NCI-H1694 (cell line): ENCODE data around the gene SCML1.
A peak's percentile ranks its signal among the peaks of the same experiment; 100 is the strongest.

Experiments used
- DNase-seq: peaks from one replicate; lab custom pipeline; 2025; lab: John Stamatoyannopoulos, UW

SCML1 gene, protein sequence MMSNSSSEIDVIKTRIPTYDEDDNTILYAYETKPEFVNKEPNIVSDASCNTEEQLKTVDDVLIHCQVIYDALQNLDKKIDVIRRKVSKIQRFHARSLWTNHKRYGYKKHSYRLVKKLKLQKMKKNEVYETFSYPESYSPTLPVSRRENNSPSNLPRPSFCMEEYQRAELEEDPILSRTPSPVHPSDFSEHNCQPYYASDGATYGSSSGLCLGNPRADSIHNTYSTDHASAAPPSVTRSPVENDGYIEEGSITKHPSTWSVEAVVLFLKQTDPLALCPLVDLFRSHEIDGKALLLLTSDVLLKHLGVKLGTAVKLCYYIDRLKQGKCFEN

DNA sequence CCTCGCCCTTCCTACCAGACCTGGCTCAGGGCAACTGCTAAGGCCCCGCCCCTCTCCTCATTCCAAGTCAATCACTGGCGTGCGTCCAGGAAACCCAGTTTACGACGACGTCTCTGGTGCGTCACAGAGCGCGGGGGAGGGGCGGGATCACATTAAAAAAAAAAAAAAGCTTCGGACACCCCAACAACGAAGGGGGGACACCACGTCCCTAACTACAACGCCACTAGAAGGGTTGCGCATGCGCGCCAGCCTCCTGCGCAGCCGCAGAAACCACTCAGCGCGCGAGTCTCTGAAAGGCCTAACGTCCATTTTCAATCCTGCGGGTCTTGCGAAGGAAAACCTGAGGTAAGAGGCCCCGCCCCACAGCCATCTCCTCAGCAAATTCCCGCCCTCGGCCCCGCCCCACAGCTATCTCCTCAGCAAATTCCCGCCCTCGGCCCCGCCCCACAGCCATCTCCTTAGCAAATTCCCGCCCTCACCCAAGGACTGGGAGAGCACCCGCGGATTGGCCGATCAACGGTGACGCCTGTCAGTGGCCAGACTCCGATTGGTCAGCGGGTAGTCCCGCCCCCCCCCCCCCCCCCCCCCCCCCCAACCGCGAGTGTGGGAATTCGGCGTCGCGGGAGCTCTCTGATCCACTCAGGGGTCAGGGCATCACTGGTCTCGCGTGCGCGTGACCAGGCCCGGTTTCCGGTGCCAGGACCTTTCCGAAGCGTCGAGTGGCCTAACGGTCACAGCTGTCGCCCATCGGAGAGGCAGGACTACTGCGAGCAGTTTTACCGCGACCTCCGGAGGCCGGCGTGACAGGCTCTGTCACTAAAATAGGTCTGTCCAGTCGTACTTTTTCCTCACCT lies at the start of gene SCML1:
Gene SCML1, plus strand, starts transcription at position 638 of the 854 bp plus-strand sequence. CDS start 6,694 bp downstream, outside the sequence.
- peak; percentile 81 for DNase-seq

DNA sequence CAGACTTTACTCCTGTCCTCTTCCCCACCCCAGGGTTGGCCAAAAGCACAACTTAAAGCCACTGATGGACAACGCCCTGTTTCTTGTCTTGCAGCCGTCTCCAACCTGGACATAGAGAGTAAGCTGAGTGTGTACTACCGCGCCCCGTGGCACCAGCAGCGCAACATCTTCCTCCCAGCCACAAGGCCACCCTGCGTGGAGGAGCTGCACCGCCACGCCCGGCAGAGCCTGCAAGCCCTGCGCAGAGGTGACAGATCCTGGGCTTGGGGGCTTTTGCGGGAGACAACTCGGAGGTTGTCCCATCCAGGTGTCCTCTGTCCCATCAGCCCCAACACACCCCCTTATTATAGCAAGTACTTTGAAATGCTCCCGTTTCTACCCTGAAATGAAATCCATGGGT lies 49.6 kb upstream of the SCML1 start:
- DNase-seq, result no peak

DNA sequence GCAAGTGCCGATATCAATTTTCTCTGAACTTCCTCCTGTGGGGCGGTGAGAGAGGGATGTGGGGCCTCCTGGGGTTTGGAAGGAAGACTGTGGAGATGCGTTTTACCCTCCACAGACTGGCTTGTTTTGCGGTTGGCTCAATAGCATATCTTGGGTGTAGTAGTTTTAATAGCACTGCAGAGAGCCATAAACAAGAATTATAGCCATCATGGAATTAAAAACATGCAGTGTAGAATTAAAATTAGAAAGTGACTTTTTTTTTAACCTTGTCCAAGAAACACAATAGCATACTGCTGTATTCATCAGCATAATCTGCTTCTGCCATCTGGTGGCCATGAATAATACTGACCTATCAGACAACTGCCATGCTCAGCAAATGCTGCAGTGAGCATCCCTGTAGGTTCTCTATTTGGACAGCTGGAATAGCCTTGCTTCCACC lies 47.3 kb upstream of the SCML1 start:
- DNase-seq, result peak; percentile 77

DNA sequence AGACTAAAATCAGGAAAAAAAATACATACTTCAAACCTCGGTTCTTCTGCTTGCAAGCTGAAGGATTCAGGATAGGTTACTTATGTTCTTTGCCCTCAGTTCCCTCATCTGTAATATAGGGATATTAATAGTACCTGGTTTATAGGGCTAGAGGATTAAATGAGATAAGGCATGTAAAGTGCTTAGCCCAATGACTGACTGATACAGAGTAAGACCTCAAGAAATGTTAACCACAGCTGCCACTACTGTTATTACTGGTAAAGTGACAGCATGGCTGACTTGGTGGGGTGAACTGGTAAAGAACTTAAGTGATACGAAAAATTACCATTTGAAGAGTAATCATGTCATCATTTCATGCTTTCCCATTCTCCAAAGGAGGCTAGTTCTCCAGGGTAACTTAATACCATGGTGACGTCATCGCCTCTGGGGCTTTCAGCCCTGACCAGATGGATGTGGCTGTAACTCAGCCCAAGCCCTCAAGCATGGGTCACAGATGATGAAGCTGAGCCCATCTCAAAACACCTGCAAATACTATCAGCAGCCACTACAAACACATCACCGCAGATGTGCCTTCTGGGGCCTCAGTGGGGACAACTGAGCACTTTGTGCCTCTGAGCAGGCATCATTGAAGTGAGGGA lies 44.5 kb upstream of the SCML1 start:
- no peak for DNase-seq

DNA sequence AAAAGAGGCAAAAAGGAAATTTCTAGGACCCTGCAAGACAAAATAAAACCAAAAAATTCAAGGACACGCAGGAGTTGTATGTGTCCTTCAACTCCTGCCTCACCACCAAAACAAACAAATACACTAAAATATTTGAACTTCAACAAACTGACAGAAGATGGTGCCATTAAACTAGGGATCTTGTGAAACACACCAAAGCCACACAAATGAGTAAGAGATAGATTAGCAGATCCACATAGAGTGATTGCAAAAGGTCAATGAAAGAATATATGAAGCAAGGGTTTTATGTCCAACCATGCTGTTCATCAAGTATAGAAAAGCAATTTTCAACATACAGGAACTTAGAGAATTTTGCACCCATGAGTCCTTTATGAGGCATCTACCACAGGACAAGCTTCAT lies 40.1 kb upstream of the SCML1 start:
- no peak for DNase-seq

DNA sequence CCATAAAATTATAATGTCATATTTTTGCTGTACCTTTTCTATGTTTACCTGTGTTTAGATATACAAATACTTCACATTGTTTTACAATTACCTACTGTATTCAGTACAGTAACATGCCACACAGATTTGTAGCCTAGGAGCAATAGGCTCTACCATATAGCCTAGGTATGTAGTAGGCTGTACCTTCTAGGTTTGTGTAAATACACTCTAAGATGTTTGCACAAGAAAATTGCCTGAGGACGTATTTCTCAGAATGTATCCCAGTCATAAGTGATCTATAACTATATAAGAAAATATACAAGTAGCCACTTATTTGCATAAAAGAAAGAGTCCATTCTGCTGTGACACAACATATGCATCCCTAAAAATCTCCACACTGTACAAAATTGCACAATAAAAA lies 36.3 kb upstream of the SCML1 start:
- DNase-seq, result no peak

DNA sequence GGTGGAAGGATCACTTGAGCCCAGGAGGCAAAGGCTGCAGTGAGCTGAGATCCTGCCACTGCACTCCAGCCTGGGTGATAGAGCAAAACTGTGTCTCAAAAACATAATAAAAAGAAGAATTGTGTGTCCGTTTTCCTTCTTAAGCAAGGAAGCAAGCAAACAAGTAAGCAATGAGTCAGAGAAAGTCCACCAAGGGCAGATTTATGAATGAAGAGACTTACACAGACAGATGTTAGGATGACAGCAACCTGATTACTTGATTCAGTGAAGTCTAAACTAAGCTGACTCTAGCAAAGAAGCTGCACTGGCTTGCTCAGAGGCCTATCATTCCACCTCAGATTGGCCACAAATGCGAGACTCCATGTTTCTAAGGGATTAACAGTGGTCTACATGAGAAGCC lies 34.1 kb upstream of the SCML1 start:
- no peak for DNase-seq

DNA sequence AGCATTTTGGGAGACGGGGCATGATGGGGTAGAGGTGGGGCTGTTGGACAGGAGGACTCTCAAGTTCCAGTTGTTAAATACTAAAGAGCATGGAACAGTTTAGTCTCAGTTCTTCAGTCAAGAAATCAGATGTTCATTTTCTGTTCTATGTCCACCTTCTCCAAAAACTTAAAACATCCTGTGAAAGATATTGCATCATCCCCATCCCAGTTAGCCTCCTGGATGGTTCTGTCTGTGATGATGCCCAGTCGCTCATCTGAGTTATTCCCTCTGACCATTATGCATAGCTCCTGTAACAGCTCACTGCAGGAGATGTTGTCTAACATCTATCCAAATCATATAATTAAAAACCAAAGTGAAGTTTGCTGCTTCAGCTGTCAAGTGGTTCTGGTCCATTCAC lies 32.1 kb upstream of the SCML1 start:
- DNase-seq, result no peak

DNA sequence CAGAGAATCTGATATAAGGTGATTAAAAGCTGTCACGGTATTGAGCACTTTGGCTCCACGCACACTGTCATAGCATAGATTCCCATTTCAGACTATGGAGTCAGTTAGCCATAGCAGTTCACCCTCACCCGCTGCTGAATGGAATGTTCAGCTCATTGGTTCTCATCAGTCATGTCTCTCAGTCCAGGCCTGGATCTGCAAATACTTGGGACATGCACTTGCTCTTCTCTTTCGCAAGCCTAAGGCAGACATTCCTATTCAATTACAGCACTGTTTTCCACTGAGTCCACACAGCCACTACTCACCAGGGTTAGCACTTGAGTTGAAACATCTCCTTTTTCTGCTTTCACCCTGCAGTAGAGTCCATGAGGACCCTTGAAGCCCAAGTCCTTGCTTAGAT lies 30.6 kb upstream of the SCML1 start:
- no peak for DNase-seq

DNA sequence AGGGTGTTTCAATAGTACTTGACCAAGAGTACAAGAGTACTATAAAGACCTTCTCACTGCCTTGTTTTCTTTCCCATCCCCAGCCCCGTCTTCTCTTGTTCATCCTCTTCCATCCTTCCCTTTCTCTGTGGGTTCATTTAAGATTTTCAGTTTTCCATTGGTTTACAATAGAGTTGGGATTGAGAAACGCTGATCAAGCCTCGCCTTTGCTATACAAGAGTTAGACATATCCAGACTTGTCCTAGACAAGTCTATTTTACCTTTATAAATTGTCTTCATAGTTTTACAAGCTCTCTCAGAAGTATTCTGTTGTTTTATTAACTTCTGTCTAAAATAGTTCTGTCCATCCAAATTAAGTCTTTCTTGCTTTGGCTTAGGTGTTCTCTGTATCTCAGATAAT lies 29.6 kb upstream of the SCML1 start:
- no peak for DNase-seq

DNA sequence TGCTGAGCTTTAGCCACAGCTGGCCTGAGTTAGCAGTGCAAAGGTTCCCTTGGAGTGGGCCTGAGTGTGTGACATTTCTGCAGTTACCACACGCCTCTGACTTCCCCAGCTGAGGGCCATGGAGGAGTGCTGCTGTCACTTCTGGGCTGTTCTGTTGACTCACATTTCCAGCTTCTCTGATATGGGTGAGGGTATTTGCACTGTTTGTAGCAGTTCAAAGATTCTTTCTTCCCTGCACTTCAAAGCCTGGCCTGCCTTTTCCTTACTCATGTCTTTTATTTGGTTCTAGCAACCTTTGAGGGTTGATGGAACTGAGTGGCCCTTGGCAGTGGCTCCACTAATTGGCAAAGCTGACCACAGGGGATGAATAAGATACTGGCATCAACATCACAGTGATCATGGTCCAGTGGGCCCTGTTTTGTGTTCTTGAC lies 26.4 kb upstream of the SCML1 start:
- no peak for DNase-seq

DNA sequence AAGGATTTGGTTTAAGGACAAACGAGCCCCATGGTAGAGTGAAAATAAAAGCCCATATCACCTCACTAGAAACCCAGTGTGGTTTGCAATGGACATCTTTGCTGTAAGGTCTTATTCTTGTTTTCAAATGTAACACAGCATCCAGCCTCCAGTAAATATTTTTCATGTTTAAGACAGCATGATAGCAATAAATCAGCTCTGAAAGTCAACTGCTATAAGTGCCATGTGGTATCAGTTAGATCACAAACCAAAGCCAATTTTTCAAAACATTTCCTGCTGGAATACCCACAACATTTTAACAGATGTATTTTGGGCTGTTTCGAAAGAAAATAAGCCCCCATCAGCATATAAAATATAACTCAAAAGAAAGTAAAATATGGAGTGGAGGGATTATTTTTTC lies 24.0 kb upstream of the SCML1 start:
- DNase-seq, result no peak

DNA sequence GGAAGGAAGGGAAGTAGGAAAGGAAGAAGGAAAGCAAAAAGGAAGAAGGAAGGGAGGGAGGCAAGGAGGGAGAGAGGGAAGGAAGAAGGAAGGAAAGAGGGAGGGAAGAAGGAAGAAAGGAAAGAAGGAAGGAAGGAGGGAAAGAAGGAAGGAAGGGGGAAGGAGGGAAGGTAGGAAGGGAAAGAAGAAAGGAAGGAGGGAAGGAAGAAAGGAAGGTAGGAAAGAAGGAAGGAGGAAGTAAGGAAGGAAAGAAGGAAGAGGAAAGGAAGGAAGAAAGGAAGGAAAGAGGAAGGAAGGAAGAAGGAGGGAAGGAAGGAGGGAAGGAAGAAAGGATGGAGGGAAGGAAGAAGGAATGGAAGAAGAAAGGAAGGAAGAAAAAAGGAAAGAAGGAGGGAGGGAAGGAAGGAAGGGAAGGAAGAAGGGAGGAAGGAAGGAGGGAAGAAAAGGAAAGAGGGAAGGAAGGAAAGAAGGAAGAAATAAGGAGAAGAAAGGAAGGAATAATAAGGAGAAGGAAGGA lies 18.6 kb upstream of the SCML1 start:
- no peak for DNase-seq

DNA sequence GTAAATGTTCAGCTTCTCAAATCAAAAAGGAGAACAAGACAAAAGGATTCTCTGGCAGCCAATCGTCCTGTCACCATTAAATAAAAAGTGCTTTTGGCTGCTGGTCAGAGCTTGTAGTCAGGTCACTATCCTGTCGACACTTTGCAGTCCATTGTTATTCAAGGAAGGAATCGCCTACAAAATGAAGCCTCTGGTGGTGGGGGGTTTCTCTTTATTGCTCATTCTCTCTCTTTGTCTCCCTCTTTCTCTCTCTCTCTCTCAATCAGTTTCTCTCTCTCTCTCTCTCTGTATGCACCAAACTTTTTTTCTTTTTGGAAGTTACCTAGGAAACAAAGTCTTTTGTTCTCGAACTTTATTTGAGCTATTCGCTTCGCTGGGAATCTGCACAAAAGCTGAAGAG lies 17.6 kb upstream of the SCML1 start:
- DNase-seq, result no peak

DNA sequence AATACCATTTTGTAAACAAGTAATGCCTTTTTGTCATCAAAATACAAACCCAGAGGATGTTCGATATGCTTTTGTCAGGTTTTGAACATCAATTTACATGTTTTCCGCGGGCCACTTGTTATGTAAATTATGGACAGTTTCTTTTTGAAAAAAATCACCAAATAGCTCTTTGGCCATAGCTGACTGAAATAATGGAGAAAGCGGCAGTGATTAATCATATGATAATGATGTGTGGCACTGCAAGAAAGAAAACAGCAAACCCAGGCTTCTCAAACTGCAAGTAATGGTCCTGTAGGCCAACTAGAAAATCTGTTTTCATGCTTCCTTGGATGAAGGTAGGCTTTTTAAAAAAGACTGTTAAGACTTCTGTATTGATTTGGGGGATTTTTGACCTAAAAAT lies 15.6 kb upstream of the SCML1 start:
- no peak for DNase-seq

DNA sequence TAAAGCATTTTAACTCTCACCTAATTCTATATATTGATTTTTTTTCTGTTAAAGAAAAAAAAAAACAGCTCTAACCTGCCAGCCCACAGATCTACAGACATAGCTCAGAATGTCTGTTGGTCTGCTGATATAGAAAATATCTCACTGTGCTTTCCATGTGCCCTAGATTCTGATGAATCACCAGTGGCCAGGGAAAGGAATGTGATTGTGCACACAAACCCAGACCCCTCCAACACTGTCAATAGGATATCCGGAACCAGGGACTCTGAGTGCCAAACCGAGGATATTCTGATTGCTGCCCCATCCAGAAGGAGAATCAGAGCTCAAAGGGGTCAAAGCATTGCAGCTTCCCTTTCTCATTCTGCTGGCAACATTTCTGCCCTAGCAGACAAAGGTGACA lies 12.1 kb upstream of the SCML1 start:
- DNase-seq, result no peak

DNA sequence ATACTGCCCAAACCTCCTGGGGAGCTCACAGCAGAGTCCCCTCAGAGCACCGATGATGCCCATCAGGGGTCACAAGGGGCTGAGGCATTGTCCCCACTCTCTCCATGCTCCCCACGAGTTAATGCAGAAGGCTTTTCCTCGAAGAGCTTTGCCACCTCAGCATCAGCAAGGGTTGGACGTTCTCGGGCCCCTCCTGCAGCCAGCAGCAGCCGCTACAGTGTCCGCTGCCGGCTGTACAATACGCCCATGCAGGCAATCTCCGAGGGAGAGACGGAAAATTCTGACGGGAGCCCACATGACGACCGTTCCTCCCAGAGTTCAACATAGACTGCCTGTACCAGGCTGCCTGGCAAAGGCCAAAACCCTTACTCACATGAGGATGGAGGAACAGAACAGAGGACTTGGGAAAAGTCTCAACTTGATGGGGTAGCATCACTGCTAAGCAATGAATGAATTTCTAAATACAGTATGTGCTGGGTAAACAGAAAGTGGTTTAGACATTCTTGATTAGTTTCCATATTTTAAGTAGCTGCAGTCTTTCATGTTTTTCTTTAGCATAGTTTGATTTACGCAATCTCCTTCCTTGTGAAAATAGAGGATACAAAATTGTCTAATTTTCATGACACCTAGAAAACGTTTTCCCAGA lies 5.0 kb upstream of the SCML1 start:
- DNase-seq, result no peak

DNA sequence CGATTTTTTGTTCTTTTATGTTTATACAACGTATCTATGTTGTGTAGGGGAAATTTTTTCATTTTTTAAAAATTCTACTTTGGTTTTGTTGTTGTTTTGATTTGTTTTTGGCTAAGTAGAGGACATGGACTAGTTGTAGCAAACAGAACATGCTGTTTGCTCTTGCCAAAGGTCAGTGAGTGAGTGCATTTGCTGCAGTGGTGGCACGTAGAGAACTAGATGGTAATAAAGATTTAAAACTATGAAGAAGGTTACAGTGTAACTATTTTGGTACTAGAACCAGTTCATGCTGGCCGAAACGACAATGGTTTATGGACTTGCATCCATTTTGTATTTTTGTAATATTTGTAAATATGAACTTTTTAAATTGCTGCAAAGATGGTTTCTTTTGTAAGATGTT lies 1.9 kb upstream of the SCML1 start:
- DNase-seq, result no peak

DNA sequence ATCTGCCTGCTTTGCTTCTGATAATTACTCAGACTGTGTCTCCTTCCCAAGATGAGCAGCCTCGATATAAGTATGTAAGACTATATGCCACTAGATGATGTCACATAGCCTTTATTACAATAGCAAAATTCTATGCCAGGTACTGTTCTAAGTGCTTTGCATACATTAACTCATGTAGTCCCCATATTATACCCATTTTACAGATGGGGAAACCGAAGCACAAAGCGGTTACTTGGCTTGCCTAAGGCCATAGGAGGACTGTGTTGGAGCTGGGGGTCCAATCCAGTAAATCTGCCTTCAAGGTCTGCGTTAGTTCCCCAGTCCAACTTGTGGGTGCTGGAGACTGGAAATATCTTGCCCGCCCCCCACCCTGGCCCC lies 826 bp upstream of the SCML1 start:
- no peak for DNase-seq

DNA sequence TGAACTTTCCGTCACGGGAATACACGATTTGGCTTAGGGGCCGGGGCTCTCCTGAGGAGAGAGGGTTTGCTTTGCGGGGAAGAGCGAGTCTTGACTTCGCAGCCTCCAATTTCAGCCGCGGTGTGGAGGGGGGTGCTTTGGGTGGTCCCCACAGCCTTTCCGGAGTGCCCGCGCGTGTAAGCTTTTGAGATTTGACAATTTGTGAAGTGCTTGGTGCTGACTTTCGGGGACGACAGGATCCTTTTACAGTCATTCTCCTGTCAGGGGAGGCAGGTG lies 355 bp downstream of the SCML1 start:
- DNase-seq, result no peak

DNA sequence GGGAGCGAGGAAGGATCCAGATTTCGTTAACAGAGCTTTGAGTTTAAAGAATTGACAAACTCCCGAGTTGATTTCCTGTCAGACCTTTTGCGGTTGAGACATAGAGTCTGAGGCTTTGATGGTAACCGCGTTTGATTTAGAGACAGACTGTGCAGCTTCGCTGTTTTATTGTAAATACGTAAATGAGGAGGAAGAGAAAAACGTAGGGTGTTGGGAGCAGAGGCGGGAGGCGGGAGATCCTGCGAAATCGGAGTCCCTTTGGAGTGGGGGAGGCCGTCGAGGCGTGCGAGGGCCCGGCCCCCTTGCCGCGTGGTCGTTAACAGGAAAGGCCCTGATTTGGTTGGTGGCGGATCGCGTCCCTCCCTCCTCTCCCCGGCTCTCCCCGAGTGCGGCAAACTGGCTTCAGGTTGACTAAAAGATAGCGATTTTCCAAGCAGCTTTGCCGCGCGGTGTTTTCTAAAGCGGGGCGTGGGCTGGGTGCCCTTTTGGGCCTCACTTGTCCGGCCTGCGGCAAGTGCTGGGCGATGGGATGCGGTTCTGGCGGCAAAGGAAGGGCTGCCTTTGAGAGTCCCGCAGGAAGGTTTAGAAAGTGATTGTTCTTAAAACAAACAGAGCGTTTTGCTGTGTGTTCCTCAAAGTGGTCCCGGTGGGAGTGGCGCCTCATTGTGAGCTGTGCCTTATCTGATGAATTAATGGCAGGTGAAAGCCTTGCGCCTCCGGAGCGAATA lies 857 bp downstream of the SCML1 start:
- DNase-seq, result no peak
